Measurements from ENCODE around the gene NRP2.

DNA sequence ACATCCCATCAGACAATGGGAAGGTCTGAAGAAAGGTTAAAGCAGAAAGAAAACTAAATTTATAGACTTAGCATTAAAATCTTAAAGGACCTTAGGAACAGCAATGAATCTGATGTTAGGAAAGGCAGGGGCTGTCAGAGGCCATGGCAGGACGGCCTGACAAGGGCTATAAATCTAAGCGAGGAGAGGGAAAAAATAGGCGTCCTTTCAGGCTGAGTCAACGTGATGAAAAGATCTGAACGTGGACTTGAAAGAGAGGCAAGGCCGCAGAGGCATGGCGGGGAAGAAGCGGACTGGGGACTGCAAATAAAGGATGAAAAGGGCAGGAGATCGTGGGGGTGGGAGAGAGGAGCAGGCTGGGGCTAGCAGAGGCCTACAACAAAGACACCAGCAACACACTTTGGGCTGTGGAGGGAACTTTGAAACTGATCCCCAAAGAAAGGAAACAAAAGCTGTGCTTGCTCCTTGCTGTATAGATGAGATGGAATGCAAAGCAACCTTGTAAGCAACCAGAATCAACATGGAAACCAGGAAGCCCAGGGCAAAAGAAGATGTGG is 145.6 kb downstream of the NRP2 start:
- TF ChIP-seq, protein P1, sequence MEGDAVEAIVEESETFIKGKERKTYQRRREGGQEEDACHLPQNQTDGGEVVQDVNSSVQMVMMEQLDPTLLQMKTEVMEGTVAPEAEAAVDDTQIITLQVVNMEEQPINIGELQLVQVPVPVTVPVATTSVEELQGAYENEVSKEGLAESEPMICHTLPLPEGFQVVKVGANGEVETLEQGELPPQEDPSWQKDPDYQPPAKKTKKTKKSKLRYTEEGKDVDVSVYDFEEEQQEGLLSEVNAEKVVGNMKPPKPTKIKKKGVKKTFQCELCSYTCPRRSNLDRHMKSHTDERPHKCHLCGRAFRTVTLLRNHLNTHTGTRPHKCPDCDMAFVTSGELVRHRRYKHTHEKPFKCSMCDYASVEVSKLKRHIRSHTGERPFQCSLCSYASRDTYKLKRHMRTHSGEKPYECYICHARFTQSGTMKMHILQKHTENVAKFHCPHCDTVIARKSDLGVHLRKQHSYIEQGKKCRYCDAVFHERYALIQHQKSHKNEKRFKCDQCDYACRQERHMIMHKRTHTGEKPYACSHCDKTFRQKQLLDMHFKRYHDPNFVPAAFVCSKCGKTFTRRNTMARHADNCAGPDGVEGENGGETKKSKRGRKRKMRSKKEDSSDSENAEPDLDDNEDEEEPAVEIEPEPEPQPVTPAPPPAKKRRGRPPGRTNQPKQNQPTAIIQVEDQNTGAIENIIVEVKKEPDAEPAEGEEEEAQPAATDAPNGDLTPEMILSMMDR (IDR thresholded peaks at IDR 0.05), result no peak
- TF ChIP-seq POLR2A (IDR thresholded peaks at IDR 0.05), result no peak
